GM13977 (cell line): ENCODE measurements around the gene RAPGEF1.

Source experiments
- DNase-seq: peaks from one replicate; pipeline ENCODE4 v3.0.0; 2012; ENCODE audit warnings: low spot score
- CTCF ChIP-seq: IDR thresholded peaks from 2 replicates; pipeline ENCODE4 v1.5.1; 2012; ENCODE audit warnings: mild to moderate bottlenecking, control low read depth; ENCODE audit not compliant: insufficient read depth; ENCODE audit errors: extremely low read depth, missing control alignments
- in situ Hi-C: fragments of 300-500 bp; cut with MboI; formaldehyde crosslinking; loops from one replicate; pipeline ENCODE4 v1.12.0; 2022; ENCODE audit warnings: low sequenced_read_pairs, low pct_unique_long_range_greater_than_20kb, mixed read lengths, inconsistent platforms; ENCODE audit not compliant: unreplicated experiment

The RAPGEF1 gene

GRCh38 chr9:131590449-131590848 is 149.4 kb downstream of the RAPGEF1 start:
- in situ Hi-C loops = loop anchor here (10.0 kb wide), 1 partner anchor 154 kb away; the partner anchor contains the start of gene RAPGEF1
- TF ChIP-seq CTCF = no peak
- no peak for DNase-seq

DNA sequence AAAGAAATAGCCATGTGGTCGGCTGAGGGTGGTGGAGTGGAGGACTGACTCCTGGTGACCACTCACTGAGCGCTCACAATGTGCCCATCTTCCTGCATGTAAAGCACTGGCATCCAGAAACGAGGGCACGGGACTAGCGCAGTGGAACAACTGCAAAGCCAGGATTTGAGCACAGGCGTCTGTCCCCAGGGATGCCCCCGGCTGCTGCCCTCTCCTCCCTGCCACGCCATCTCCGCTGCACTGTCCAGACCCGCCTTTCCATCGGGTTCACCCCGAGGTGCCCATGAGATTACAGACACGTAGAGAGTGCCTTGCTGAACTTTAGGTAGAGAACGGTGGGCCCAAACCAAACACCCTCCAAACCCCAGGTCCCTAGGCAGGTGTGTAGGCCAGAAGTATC is 149.9 kb downstream of the RAPGEF1 start:
- no peak for DNase-seq
- in situ Hi-C loops = loop anchor here (10.0 kb wide), 1 partner anchor 155 kb away; the partner anchor contains the start of gene RAPGEF1

DNA sequence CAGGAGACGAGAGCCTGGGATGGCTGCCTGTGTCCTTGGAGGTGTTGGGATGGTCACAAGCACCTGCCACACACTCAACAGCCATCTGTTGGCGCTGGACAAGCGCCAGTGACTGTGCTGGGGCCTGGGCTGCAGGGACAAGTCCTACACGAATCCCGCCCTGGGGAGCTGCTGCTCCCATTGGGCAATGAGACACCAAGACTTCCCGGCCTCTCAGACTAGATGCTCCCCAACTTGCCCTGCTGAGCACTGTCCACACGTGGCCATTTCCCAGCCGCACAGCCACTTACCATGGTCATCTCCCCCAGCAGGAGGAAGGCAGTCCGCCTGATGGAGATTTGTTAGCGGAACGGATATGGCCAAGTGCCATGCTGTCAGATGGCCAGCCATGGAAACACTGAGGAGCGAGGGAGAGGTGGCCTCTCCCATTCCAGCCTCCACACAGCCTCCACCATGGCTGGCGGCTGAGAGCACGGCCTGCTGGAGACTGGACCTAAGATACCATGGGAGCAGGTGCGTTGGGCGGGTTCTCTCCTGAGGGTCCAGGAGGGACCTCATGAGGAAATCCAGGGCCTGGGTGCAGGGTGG is 150.7 kb downstream of the RAPGEF1 start:
- TF ChIP-seq CTCF = no peak
- DNase-seq = no peak
- in situ Hi-C loops = no loop called here

More for the DNA sequence above, 149.9 kb downstream of the RAPGEF1 start:
- no peak for TF ChIP-seq CTCF

GRCh38 chr9:131588396-131588795 is 151.5 kb downstream of the RAPGEF1 start:
- in situ Hi-C loops = no loop called here
- no peak for TF ChIP-seq CTCF
- no peak for DNase-seq

- TF ChIP-seq CTCF = no peak
- in situ Hi-C loops = no loop called here
- DNase-seq = no peak
Measured at GRCh38 chr9:131587906-131588305, 152.0 kb downstream of the RAPGEF1 start.

DNA sequence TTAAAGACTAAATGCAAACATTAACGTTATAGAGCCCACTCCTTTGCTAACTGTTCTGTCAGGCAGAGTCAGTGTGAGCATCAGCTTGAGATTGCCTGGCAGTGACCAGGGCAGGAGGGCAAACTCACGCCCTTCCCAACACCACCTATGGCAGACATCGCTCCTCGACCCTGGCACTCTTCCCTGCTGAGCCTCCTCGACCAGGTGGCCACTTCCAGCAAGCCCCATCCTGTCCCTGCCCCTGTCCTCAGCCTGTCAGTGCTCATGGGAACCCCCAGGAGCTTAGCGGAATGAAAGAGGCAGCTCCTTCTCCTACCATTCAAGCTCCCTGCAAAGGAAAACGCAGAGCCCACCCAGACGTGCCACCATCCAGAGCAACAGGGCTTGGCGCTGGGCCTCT is 152.5 kb downstream of the RAPGEF1 start:
- DNase-seq = no peak
- TF ChIP-seq CTCF = no peak
- in situ Hi-C loops = no loop called here
